NCI-H1436 treated with DMSO at 0.1 percent for 48 hours (cell line): ENCODE measurements around the gene ERMP1.
"Not testable (repeated sequence)": the region's sequence is repeated elsewhere in the genome, so short reads cannot be mapped to it uniquely, and the experiment has no call there.

Experiments
- DNase-seq: peaks from one replicate; lab custom pipeline; 2025; lab: John Stamatoyannopoulos, UW

ERMP1 gene

DNA sequence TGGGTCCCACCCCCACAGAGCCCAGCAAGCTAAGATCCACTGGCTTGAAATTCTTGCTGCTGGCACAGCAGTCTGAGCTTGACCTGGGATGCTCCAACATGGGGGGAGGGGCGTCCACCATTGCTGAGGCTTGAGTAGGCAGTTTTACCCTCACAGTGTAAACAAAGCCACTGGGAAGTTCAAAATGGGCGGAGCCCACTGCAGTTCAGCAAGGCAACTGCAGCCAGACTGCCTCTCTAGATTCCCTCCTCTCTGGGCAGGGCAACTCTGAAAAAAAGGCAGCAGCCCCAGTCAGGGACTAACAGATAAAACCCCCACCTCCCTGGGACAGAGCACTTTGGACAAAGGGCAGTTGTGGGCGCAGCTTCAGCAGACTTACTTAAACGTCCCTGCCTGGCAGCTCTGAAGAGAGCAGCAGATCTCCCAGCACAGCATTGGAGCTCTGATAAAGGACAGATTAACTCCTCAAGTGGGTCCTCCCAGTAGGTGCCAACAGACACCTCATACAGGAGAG is 53.2 kb downstream of the ERMP1 start:
- DNase-seq: not testable (repeated sequence)

GRCh38 chr9:5778805-5779204 is 54.1 kb downstream of the ERMP1 start:
- no peak for DNase-seq

GRCh38 chr9:5773324-5773999 is 59.5 kb downstream of the ERMP1 start:
- no peak for DNase-seq

GRCh38 chr9:5767968-5768932 is 64.7 kb downstream of the ERMP1 start:
- no peak for DNase-seq

DNA sequence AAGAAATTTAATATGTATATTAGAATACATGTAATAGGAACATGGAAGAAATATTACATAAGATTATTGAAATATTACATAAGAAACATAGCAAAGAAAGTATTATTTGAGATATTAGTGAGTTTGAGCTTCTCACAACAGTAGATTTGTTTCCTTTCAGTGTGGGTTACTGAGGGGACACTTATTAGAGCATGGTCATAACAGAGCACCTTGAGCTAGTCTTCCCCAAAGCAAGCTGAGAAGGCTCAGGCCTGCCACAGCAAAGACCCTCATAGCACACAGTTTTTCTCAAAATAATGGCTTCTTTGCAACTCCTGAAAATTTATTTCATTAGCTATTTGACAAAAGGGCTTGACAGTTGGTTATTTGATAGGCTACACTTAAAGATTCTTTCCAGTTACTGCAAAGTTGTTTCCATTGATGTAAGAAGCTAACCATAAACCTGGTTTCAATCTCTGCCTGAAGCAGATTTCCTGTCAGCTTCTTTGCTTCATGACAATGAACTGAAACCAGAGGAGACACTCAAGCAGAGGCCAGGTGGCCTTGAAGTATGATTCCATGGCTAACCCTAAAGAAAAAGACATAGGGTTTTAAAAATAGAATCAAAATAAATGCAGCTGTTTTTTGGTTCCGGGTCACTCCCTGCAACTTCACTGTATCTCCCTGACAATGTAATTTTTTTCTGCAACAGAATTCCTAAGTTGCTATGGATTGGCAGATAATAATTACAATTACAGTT is 68.6 kb downstream of the ERMP1 start:
- no peak for DNase-seq

DNA sequence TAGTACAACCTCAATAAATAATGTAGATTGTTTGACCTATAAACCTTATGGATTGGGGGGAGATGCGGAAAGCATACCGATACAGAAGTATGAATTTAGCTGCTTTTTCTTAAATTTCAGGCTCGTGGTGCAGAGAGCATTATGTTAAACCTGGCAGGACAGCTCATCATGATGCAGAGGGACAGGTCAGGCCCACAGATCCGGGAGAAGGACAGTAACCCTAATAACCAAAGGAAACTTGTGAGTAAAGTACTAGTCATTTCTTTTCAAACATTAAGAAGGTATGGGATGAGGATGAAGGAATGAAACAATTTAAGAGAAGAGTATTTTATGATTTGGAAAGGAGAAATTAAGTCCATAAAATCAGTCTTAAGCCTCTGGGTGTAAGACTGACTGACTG is 70.5 kb downstream of the ERMP1 start:
- DNase-seq: no peak

GRCh38 chr9:5760338-5760737 is 72.6 kb downstream of the ERMP1 start:
- no peak for DNase-seq

- no peak for DNase-seq
Measured at GRCh38 chr9:5756633-5757032, 76.3 kb downstream of the ERMP1 start.

- no peak for DNase-seq
Measured at GRCh38 chr9:5750569-5750968, 82.3 kb downstream of the ERMP1 start.

DNA sequence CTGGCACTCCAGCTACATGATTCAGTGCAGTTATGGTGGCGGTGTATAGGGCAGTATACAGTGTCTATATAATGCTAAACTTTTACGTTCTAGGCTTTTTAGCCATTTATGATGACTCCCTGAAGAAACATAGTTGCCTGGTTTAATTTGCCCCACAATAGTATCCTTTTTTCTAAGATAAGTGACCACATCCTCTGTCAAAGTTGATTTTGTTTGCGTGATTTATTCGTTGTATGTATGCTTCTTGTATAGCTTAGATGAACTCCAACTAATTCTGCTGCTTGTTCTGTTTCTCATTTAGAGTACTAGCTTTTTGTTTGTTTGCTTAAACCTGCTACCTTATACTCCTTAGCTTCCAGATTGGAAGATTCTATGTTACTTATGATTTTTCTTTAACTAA is 83.6 kb downstream of the ERMP1 start:
- no peak for DNase-seq

GRCh38 chr9:5748438-5748837 is 84.5 kb downstream of the ERMP1 start:
- DNase-seq: no peak

DNA sequence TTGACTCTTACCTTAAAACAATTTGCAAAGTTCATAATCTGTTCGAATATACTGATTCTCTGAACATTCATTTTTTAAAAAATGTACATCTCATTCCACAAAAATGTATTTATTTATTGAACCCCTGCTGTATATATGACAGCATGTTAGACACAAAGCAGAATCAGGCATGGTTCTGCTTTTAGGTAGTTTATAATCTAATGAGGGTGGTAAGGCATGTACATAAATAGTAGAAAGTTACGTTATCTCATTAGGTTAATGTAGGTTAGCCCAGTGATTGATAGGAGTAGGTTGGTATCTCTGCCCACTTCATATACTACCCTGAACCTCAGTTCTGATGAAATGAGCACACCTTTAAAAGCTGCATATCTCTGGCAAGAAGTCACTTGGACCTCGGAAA is 89.8 kb downstream of the ERMP1 start:
- DNase-seq: no peak

GRCh38 chr9:5736563-5737346 is 96.2 kb downstream of the ERMP1 start:
- no peak for DNase-seq

DNA sequence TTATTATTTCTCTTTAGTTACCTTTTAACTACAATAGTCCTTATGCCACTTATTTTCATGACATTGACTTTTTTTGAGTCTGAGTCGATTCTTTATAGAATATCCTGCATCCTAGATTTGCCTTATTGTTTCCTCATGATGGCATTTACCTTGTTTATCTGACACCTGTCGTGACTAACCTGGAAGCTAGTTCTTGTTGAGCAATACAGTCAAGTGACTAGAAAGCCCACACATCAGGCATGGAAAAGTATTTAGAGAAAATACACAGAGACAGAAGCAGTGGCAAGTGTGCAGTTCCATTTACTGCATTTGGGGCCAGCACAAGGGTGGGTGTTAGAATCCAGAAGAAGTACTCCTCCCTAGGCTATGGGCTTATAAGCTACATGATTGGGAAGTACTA is 97.8 kb downstream of the ERMP1 start:
- DNase-seq: no peak
